H9 (cell line): Measurements from ENCODE around the gene FBXO31. TPM values are rescaled to one million over a fixed set of nuclear protein-coding genes. Genes with fewer than 3 reads are reported as not detected.

Source experiments
- DNase-seq: peaks from one replicate; pipeline ENCODE4 v3.0.0-alpha.2; 2017
- H2AFZ ChIP-seq: one replicate; pipeline ENCODE4 v1.6.1; 2013; ENCODE audit warnings: mild to moderate bottlenecking, low read length, control low read depth, moderate library complexity
- H2AK5ac ChIP-seq: 2 replicates; pipeline ENCODE4 v1.6.1; 2013; ENCODE audit warnings: low read length, control low read depth, mixed read lengths; ENCODE audit not compliant: insufficient read length
- H2BK120ac ChIP-seq: one replicate; pipeline ENCODE4 v1.6.1; 2013; ENCODE audit warnings: low read depth, mild to moderate bottlenecking, low read length, control low read depth, inconsistent platforms; ENCODE audit not compliant: poor library complexity, severe bottlenecking
- H2BK12ac ChIP-seq: 2 replicates; pipeline ENCODE4 v1.6.1; 2013; ENCODE audit warnings: low read length, control low read depth, mixed read lengths, low read depth; ENCODE audit not compliant: insufficient read length
- H2BK15ac ChIP-seq: 2 replicates; pipeline ENCODE4 v1.6.1; 2013; ENCODE audit warnings: low read depth, low read length, control low read depth
- H2BK20ac ChIP-seq: one replicate; pipeline ENCODE4 v1.6.1; 2013; ENCODE audit warnings: low read depth, mild to moderate bottlenecking, low read length, control low read depth, inconsistent platforms; ENCODE audit not compliant: poor library complexity, severe bottlenecking
- H2BK5ac ChIP-seq: 2 replicates; pipeline ENCODE4 v1.6.1; 2013; ENCODE audit warnings: low read length, control low read depth, mixed read lengths; ENCODE audit not compliant: insufficient read length
- H3K14ac ChIP-seq: 2 replicates; pipeline ENCODE4 v1.6.1; 2013; ENCODE audit warnings: low read length, control low read depth; ENCODE audit not compliant: insufficient read depth
- H3K18ac ChIP-seq: 2 replicates; pipeline ENCODE4 v1.6.1; 2013; ENCODE audit warnings: low read depth, mild to moderate bottlenecking, mixed read lengths, low read length, control low read depth; ENCODE audit not compliant: insufficient read length
- H3K23ac ChIP-seq: 2 replicates; pipeline ENCODE4 v1.6.1; 2013; ENCODE audit warnings: low read length, control low read depth, mixed read lengths, low read depth; ENCODE audit not compliant: insufficient read length
- H3K23me2 ChIP-seq: 2 replicates; pipeline ENCODE4 v1.6.1; 2013; ENCODE audit warnings: low read depth, mild to moderate bottlenecking, mixed read lengths, low read length, control low read depth; ENCODE audit not compliant: insufficient read length, poor library complexity, severe bottlenecking
- H3K27ac ChIP-seq: 2 replicates; pipeline ENCODE4 v1.5.1; 2013; ENCODE audit warnings: low read length, control low read depth, mixed read lengths, low read depth; ENCODE audit not compliant: insufficient read length
- H3K27me3 ChIP-seq: 2 replicates; pipeline ENCODE4 v1.6.1; 2013; ENCODE audit warnings: low read length, control low read depth, inconsistent platforms; ENCODE audit not compliant: insufficient read depth
- H3K4ac ChIP-seq: 2 replicates; pipeline ENCODE4 v1.6.1; 2013; ENCODE audit warnings: low read depth, mild to moderate bottlenecking, control low read depth, inconsistent platforms, low read length, moderate library complexity
- H3K4me1 ChIP-seq: 2 replicates; pipeline ENCODE4 v1.6.1; 2013; ENCODE audit warnings: low read length, control low read depth, inconsistent platforms; ENCODE audit not compliant: insufficient read depth
- H3K4me2 ChIP-seq: 2 replicates; pipeline ENCODE4 v1.6.1; 2013; ENCODE audit warnings: low read length, control low read depth, mixed read lengths; ENCODE audit not compliant: insufficient read length, insufficient read depth
- H3K56ac ChIP-seq: 2 replicates; pipeline ENCODE4 v1.6.1; 2013; ENCODE audit warnings: low read depth, mild to moderate bottlenecking, mixed read lengths, low read length, control low read depth; ENCODE audit not compliant: insufficient read length
- H3K79me1 ChIP-seq: 2 replicates; pipeline ENCODE4 v1.6.1; 2013; ENCODE audit warnings: low read depth, mild to moderate bottlenecking, moderate library complexity, low read length, control low read depth, inconsistent platforms; ENCODE audit not compliant: insufficient read depth, poor library complexity, severe bottlenecking
- H3K79me2 ChIP-seq: 2 replicates; pipeline ENCODE4 v1.6.1; 2013; ENCODE audit warnings: low read length, control low read depth, inconsistent platforms; ENCODE audit not compliant: insufficient read depth
- H3K9ac ChIP-seq: 2 replicates; pipeline ENCODE4 v1.6.1; 2013; ENCODE audit warnings: low read length, control low read depth, mixed read lengths; ENCODE audit not compliant: insufficient read length; ENCODE audit errors: extremely low read depth
- H3K9me3 ChIP-seq: one replicate; pipeline ENCODE4 v1.6.1; 2013; ENCODE audit warnings: low read depth, low read length, inconsistent platforms; ENCODE audit not compliant: control insufficient read depth
- H3T11ph ChIP-seq: one replicate; pipeline ENCODE4 v1.6.1; 2013; ENCODE audit warnings: mild to moderate bottlenecking, low read length, control low read depth, inconsistent platforms
- H4K20me1 ChIP-seq: one replicate; pipeline ENCODE4 v1.6.1; 2013; ENCODE audit not compliant: control insufficient read depth, insufficient read length, insufficient read depth
- H4K5ac ChIP-seq: 2 replicates; pipeline ENCODE4 v1.6.1; 2013; ENCODE audit warnings: low read depth, mild to moderate bottlenecking, mixed read lengths, low read length, control low read depth; ENCODE audit not compliant: insufficient read length
- H4K8ac ChIP-seq: replicated peaks from 2 replicates; pipeline ENCODE4 v1.6.1; 2013; ENCODE audit warnings: low read length, control low read depth, mixed read lengths, low read depth; ENCODE audit not compliant: insufficient read length
- H4K91ac ChIP-seq: 2 replicates; pipeline ENCODE4 v1.6.1; 2013; ENCODE audit warnings: low read depth, mild to moderate bottlenecking, moderate library complexity, mixed read lengths, low read length, control low read depth; ENCODE audit not compliant: insufficient read length
- H3K27ac Mint-ChIP-seq, 3 experiments: 2 replicates in 2 of 3; 3 replicates in 1 of 3; pipeline ENCODE4 v1.8.0; 2020 to 2021; ENCODE audit warnings: mixed read lengths in 3 of 3, mild to moderate bottlenecking in 1 of 3, moderate library complexity in 1 of 3
- H3K27me3 Mint-ChIP-seq: 2 replicates; pipeline ENCODE4 v1.8.0; 2021; ENCODE audit warnings: low read depth, mild to moderate bottlenecking, moderate library complexity, mixed read lengths
- H3K36me3 Mint-ChIP-seq, 3 experiments: 2 replicates in 2 of 3; 3 replicates in 1 of 3; pipeline ENCODE4 v1.8.0; 2020 to 2021; ENCODE audit warnings: low read depth in 3 of 3, mixed read lengths in 3 of 3; ENCODE audit not compliant: insufficient read depth in 1 of 3
- H3K4me1 Mint-ChIP-seq, 2 experiments: 2 replicates each; pipeline ENCODE4 v1.8.0; 2020; ENCODE audit warnings: mixed read lengths in 2 of 2
- H3K4me3 Mint-ChIP-seq, 2 experiments: 2 replicates in 1 of 2; 3 replicates in 1 of 2; pipeline ENCODE4 v1.8.0; 2020 to 2021; ENCODE audit warnings: mild to moderate bottlenecking in 2 of 2, mixed read lengths in 2 of 2, moderate library complexity in 1 of 2
- H3K9me3 Mint-ChIP-seq, 2 experiments: 2 replicates in 1 of 2; 3 replicates in 1 of 2; pipeline ENCODE4 v1.8.0; 2020; ENCODE audit warnings: mild to moderate bottlenecking in 2 of 2, mixed read lengths in 2 of 2, moderate library complexity in 1 of 2
- CTCF ChIP-seq: fragments of 200-600 bp; sonication (generic); conservative IDR thresholded peaks from 3 replicates; pipeline ENCODE4 v1.8.0; 2021; ENCODE audit warnings: antibody characterized with exemption, mild to moderate bottlenecking
- WGBS: extraction: QIAGEN DNeasy Blood & Tissue Kit; methylation state at CpG from one replicate; pipeline ENCODE4 v1.1.7; 2013; ENCODE audit warnings: missing lambda C conversion rate, low lambda C conversion rate, mixed read lengths; ENCODE audit not compliant: insufficient read length; ENCODE audit errors: extremely low coverage; 5-methylcytosine and 5-hydroxymethylcytosine counted together
- total RNA-seq: library from RNA; stranded (reverse); gene quantifications from 2 replicates; pipeline ENCODE4 v1.2.1, GENCODE V29; 2021

The FBXO31 gene
- total RNA-seq, 1 experiment from 2014 or later = 24.2 TPM

- no peak overlapping the region for H3K27ac ChIP-seq
- H3K9ac ChIP-seq = no peak overlapping the region
- H3T11ph ChIP-seq = no peak overlapping the region
- Mint-ChIP-seq H3K36me3 (peaks cover 13 to 28% (median 15%) of the 10 kb centered on the region in 3 experiments; a peak in 6 of 7 replicates), H3K4me3 (no peak overlapping the region), H3K9me3 (no peaks in the 10 kb centered on the region), H3K27me3 (no peaks in the 10 kb centered on the region), H3K4me1 (peaks cover 9 to 29% of the 10 kb centered on the region in 2 experiments), H3K27ac (peak overlapping the region in 2 of 3 experiments; percentile 52 to 91; a peak in 3 of 7 replicates)
- no peaks in the 10 kb centered on the region for H3K23me2 ChIP-seq
- no peak overlapping the region for H2AK5ac ChIP-seq
- no peak overlapping the region for H3K4ac ChIP-seq
- H3K4me2 ChIP-seq = no peak overlapping the region
- H2BK5ac ChIP-seq = no peak overlapping the region
- no peaks in the 10 kb centered on the region; the same call in 1 of the 2 replicates for H3K4me1 ChIP-seq
- no peak overlapping the region for H3K14ac ChIP-seq
- no CpG with 5 or more reads among the region's 26 CpGs for WGBS
- H2AFZ ChIP-seq = no peak overlapping the region
- H4K91ac ChIP-seq = no peak overlapping the region
- H4K5ac ChIP-seq = no peak overlapping the region
- no peak overlapping the region for H2BK120ac ChIP-seq
- no peak overlapping the region for H4K8ac ChIP-seq
- H3K79me1 ChIP-seq = peaks cover 3% of the 10 kb centered on the region
- H3K18ac ChIP-seq = no peak overlapping the region
- H4K20me1 ChIP-seq = no peaks in the 10 kb centered on the region
- no peak for DNase-seq
- no peak overlapping the region for H2BK12ac ChIP-seq
- no peak for TF ChIP-seq CTCF
- no peak overlapping the region for H3K56ac ChIP-seq
- H3K79me2 ChIP-seq = no peaks in the 10 kb centered on the region
- no peaks in the 10 kb centered on the region for H3K9me3 ChIP-seq
- H2BK15ac ChIP-seq = no peak overlapping the region
- no peak overlapping the region for H2BK20ac ChIP-seq
- no peaks in the 10 kb centered on the region for H3K27me3 ChIP-seq
- no peak overlapping the region for H3K23ac ChIP-seq
Observed at GRCh38 chr16:87342978-87343752, 40.4 kb downstream of the FBXO31 start.
